Heart left ventricle (tissue), 16 donors: Measurements from ENCODE around the gene RAD51B. TPM values are rescaled to one million over a fixed set of nuclear protein-coding genes. Genes with fewer than 3 reads are reported as not detected.

Source experiments
- ATAC-seq, 4 donors: fragments of 200-7000 bp; cut with Tn5 transposase; one replicate each; pipeline ENCODE4 v1.9.1; 2020 to 2022; ENCODE audit warnings: moderate library complexity in 4 of 4, mild to moderate bottlenecking in 3 of 4, moderate number of reproducible peaks in 1 of 4
- DNase-seq, 5 donors: peaks; one replicate each; pipeline ENCODE4 v3.0.0-alpha.2; 2020
- H3K27ac ChIP-seq, 12 donors: fragments of 200-600 bp; sonication (generic) in 4 of 12; one replicate each; pipeline versions ENCODE4 v1.5.0 to v1.8.0; 2016 to 2022; ENCODE audit warnings: mild to moderate bottlenecking in 2 of 12
- H3K27me3 ChIP-seq, 9 donors: fragments of 200-600 bp; sonication (generic) in 2 of 9; one replicate each; pipeline versions ENCODE4 v1.5.1 to v1.8.0; 2016 to 2022; ENCODE audit warnings: mild to moderate bottlenecking in 3 of 9
- H3K36me3 ChIP-seq, 9 donors: fragments of 200-600 bp; sonication (generic) in 2 of 9; one replicate each; pipeline versions ENCODE4 v1.5.0 to v1.8.0; 2018 to 2022; ENCODE audit warnings: mild to moderate bottlenecking in 2 of 9
- H3K4me1 ChIP-seq, 12 donors: fragments of 200-600 bp; sonication (generic) in 4 of 12; one replicate each; pipeline versions ENCODE4 v1.5.0 to v1.8.0; 2016 to 2022; ENCODE audit warnings: mild to moderate bottlenecking in 3 of 12
- H3K4me3 ChIP-seq, 12 donors: fragments of 200-600 bp; sonication (generic) in 4 of 12; one replicate each; pipeline versions ENCODE4 v1.5.0 to v1.8.0; 2017 to 2022; ENCODE audit warnings: mild to moderate bottlenecking in 9 of 12, moderate library complexity in 4 of 12
- H3K9me3 ChIP-seq, 12 donors: fragments of 200-600 bp; sonication (generic) in 4 of 12; one replicate each; pipeline versions ENCODE4 v1.5.0 to v1.8.0; 2016 to 2022; ENCODE audit warnings: mild to moderate bottlenecking in 1 of 12
- CTCF ChIP-seq, 12 donors: fragments of 200-600 bp; sonication (generic) in 4 of 12; IDR thresholded peaks; one replicate each; pipeline versions ENCODE4 v1.5.0 to v1.8.0; 2018 to 2022; ENCODE audit warnings: antibody characterized with exemption in 12 of 12, mild to moderate bottlenecking in 5 of 12
- POLR2A ChIP-seq, 2 donors: fragments of 450-650 bp; IDR thresholded peaks; one replicate each; pipeline ENCODE4 v1.6.1; 2017; ENCODE audit warnings: antibody characterized with exemption in 2 of 2, mild to moderate bottlenecking in 2 of 2, moderate library complexity in 2 of 2
- WGBS, 4 donors: extraction: QIAGEN DNeasy Blood & Tissue Kit in 2 of 4; methylation state at CpG; one replicate each; pipeline versions ENCODE4 v1.1.5 to v1.1.7; 2013 to 2018; 5-methylcytosine and 5-hydroxymethylcytosine counted together
- intact Hi-C, 10 donors: fragments of 100-400 bp; cut with DNase I; formaldehyde crosslinking; loops; one replicate each; pipeline versions ENCODE4 v1.11.1 to v1.14.2; 2022
- polyA plus RNA-seq, 2 donors: library from polyadenylated mRNA; stranded (reverse); fragments of 200-250 nt; gene quantifications; one replicate each; pipeline ENCODE4 v1.2.3, GENCODE V29; 2013
- total RNA-seq, 9 donors: library from RNA; depleted of rRNA in 2 of 9; stranded (reverse); fragments of >200 nt in 2 of 9; fragmentation: NEBNext Ultra II Directional in 3 of 9; extraction: Animal tissue kit (Norgen Biotek cat#: 25700) in 3 of 9; gene quantifications; one replicate each; pipeline versions ENCODE4 v1.1.0 to v1.2.4, GENCODE V29; 2016 to 2023
- donor health status: ischemic (EF 13 %, LVEDD 7.1; RV severe dilation, severe dysfunction).
- donor health status: healthy with polysubstance abuse.
- donor health status: DM: no; HTN: yes; CAD: no.
- donor health status: DM: no; HTN: no; CAD: no.
- donor health status: ischemic (EF 25% LVEDD 6.9; RV normal size, moderate dysfunction).
- donor health status: ischemic (EF 25% LVEDD 5.7; RV mildly dilated, moderate dysfunction).
- donor health status: healthy.
- donor health status: DM: yes; HTN: yes; CAD: no.
- donor health status: ischemic (EF 35%, LVEDD 5.7; RV mildly dilated, moderate dysfunction).
- donor health status: nonischemic (EF 11% LVEDD 7.7; RV severe dilation, severe dysfunction).
- donor health status: DM: yes; HTN: yes; CAD: no.
- donor health status: PGD.
- donor health status: ischemic (EF 29% LVEDD 5.4; RV normal size, mild dysfunction).
- donor health status: nonischemic (EF 23%, LVEDD 6.1; RV moderate dilation, normal function).

RAD51B gene
- total and polyA plus RNA-seq, 11 donors, result 1.3 to 11.3 (median 3.2) TPM

- TF ChIP-seq CTCF (IDR thresholded peaks at IDR 0.05) (no peak), POLR2A (IDR thresholded peaks at IDR 0.05) (no peak)
- Histone ChIP-seq H3K27me3 (no peaks in the 10 kb centered on the region), H3K4me1 (peaks cover 0 to 51% (median 19%) of the 10 kb centered on the region in 12 donors), H3K36me3 (no peaks in the 10 kb centered on the region), H3K27ac (peak overlapping the region in 1 of 12 donors; percentile 85), H3K4me3 (no peak overlapping the region), H3K9me3 (no peaks in the 10 kb centered on the region)
- DNase-seq (no peak), ATAC-seq (no peak)
- intact Hi-C loops, result loop anchor here in 1 of 10 donors (10.0 kb wide), 1 partner anchor 134 kb away; no protein-coding TSS in a partner anchor
Observed at GRCh38 chr14:68650404-68650994, 830.9 kb downstream of the RAD51B start.

- peaks cover 0 to 51% (median 19%) of the 10 kb centered on the region in 12 donors for H3K4me1 ChIP-seq
- H3K9me3 ChIP-seq, result no peaks in the 10 kb centered on the region
- no peak overlapping the region for H3K4me3 ChIP-seq
- no peaks in the 10 kb centered on the region for H3K27me3 ChIP-seq
- WGBS, 4 donors, result 90 to 94% (median 92%) methylated on average over 4 of the region's 4 CpGs
- DNase-seq (no peak), ATAC-seq (no peak)
- peak overlapping the region in 4 of 12 donors; percentile 55 to 85 (median 78) for H3K27ac ChIP-seq
- no peaks in the 10 kb centered on the region for H3K36me3 ChIP-seq
- no peak for TF ChIP-seq POLR2A (IDR thresholded peaks at IDR 0.05)
- no peak for TF ChIP-seq CTCF (IDR thresholded peaks at IDR 0.05)
- intact Hi-C loops, result loop anchor here in 1 of 10 donors (10.0 kb wide), 1 partner anchor 134 kb away; no protein-coding TSS in a partner anchor
Observed at GRCh38 chr14:68651075-68651474, 831.5 kb downstream of the RAD51B start.

GRCh38 chr14:68651652-68652432, 832.3 kb downstream of the RAD51B start:
- H3K9me3 ChIP-seq, result no peaks in the 10 kb centered on the region
- H3K4me1 ChIP-seq, result peaks cover 0 to 48% (median 19%) of the 10 kb centered on the region in 12 donors
- no peak overlapping the region for H3K4me3 ChIP-seq
- TF ChIP-seq CTCF (IDR thresholded peaks at IDR 0.05) (no peak), POLR2A (IDR thresholded peaks at IDR 0.05) (no peak)
- peak in 1 of 5 donors; percentile 57 for DNase-seq
- no peaks in the 10 kb centered on the region for H3K36me3 ChIP-seq
- H3K27me3 ChIP-seq, result no peaks in the 10 kb centered on the region
- intact Hi-C loops, result loop anchor here in 1 of 10 donors (10.0 kb wide), 1 partner anchor 133 kb away; no protein-coding TSS in a partner anchor
- peak; percentile 33 to 72 (median 67) for ATAC-seq
- 55 to 64% (median 62%) methylated on average over 21 to 22 of the region's 22 CpGs for WGBS, 4 donors
- peak overlapping the region in 11 of 12 donors; percentile 32 to 85 (median 56) for H3K27ac ChIP-seq

- no peak for DNase-seq
- WGBS, 4 donors, result 88 to 96% (median 92%) methylated on average over 6 of the region's 6 CpGs
- Histone ChIP-seq H3K27me3 (no peaks in the 10 kb centered on the region), H3K4me3 (no peak overlapping the region), H3K27ac (peak overlapping the region in 11 of 12 donors; percentile 32 to 85 (median 56)), H3K4me1 (peaks cover 0 to 48% (median 19%) of the 10 kb centered on the region in 12 donors), H3K9me3 (no peaks in the 10 kb centered on the region), H3K36me3 (no peaks in the 10 kb centered on the region)
- TF ChIP-seq CTCF (IDR thresholded peaks at IDR 0.05) (no peak), POLR2A (IDR thresholded peaks at IDR 0.05) (no peak)
- no peak for ATAC-seq
- intact Hi-C loops, result loop anchor here in 1 of 10 donors (10.0 kb wide), 1 partner anchor 132 kb away; no protein-coding TSS in a partner anchor
Observed at GRCh38 chr14:68652433-68652690, 832.8 kb downstream of the RAD51B start.
